ENCODE results near the gene XYLT1. TPM values are rescaled to one million over a fixed set of nuclear protein-coding genes. Genes with fewer than 3 reads are reported as not detected.

XYLT1 gene
- total and polyA plus RNA-seq, 3 experiments from 2014 or later = 1.4 to 9.1 (median 6.8) TPM

- H3K27ac ChIP-seq (ENCODE audit: low read depth, low read length) = no peak overlapping the region
- no peaks in the 10 kb centered on the region for H3K9me3 ChIP-seq (ENCODE audit: low read length)
- POLR2A ChIA-PET = no interaction called here
- Mint-ChIP-seq H3K9me3 (no peaks in the 10 kb centered on the region), H3K36me3 (peaks cover 5 to 11% (median 5%) of the 10 kb centered on the region in 3 donors), H3K27ac (no peak overlapping the region), H3K4me1 (peaks cover 20 to 45% (median 35%) of the 10 kb centered on the region in 3 donors), H3K4me3 (no peak overlapping the region), H3K27me3 (no peaks in the 10 kb centered on the region)
- no peaks in the 10 kb centered on the region for H3K36me3 ChIP-seq (ENCODE audit: insufficient read depth, low read length)
- H3K4me3 ChIP-seq (ENCODE audit: low read length) = no peak overlapping the region
- no peaks in the 10 kb centered on the region for H3K27me3 ChIP-seq (ENCODE audit: insufficient read depth, low read length, poor library complexity, severe bottlenecking)
- CTCF ChIA-PET = no interaction called here
- no peaks in the 10 kb centered on the region for H3K4me1 ChIP-seq (ENCODE audit: insufficient read depth, low read length)
- DNase-seq = no peak
Measured at GRCh38 chr16:17244872-17245551, 225.7 kb downstream of the XYLT1 start.

- Histone ChIP-seq H3K9me3 (ENCODE audit: low read length) (no peaks in the 10 kb centered on the region), H3K27ac (ENCODE audit: low read depth, low read length) (no peak overlapping the region), H3K36me3 (ENCODE audit: insufficient read depth, low read length) (no peaks in the 10 kb centered on the region), H3K4me1 (ENCODE audit: insufficient read depth, low read length) (peaks cover 13% of the 10 kb centered on the region), H3K27me3 (ENCODE audit: insufficient read depth, low read length, poor library complexity, severe bottlenecking) (no peaks in the 10 kb centered on the region), H3K4me3 (ENCODE audit: low read length) (no peak overlapping the region)
- ChIA-PET CTCF (no interaction called here), POLR2A (interaction anchor here (0.7 kb wide), 1 partner anchor 12 kb away, joined by 3 read pairs; no protein-coding TSS in a partner anchor)
- no peak overlapping the region for H3K27ac Mint-ChIP-seq
- H3K36me3 Mint-ChIP-seq = peaks cover 5 to 9% (median 6%) of the 10 kb centered on the region in 3 donors
- DNase-seq = no peak
- H3K9me3 Mint-ChIP-seq = peaks cover 0 to 2% (median 0%) of the 10 kb centered on the region in 5 donors
- no peak overlapping the region for H3K4me3 Mint-ChIP-seq
- H3K27me3 Mint-ChIP-seq = peaks cover 0 to 1% of the 10 kb centered on the region in 2 donors
- H3K4me1 Mint-ChIP-seq = peaks cover 33 to 55% (median 50%) of the 10 kb centered on the region in 3 donors
Measured at GRCh38 chr16:17241264-17241835, 229.4 kb downstream of the XYLT1 start.

- Histone ChIP-seq H3K27ac (ENCODE audit: low read depth, low read length) (no peak overlapping the region), H3K36me3 (ENCODE audit: insufficient read depth, low read length) (no peaks in the 10 kb centered on the region), H3K4me3 (ENCODE audit: low read length) (no peak overlapping the region), H3K27me3 (ENCODE audit: insufficient read depth, low read length, poor library complexity, severe bottlenecking) (no peaks in the 10 kb centered on the region), H3K9me3 (ENCODE audit: low read length) (no peaks in the 10 kb centered on the region), H3K4me1 (ENCODE audit: insufficient read depth, low read length) (peaks cover 13% of the 10 kb centered on the region)
- Mint-ChIP-seq H3K4me3 (peak overlapping the region in 1 of 7 donors; percentile 3), H3K27me3 (peaks cover 0 to 1% of the 10 kb centered on the region in 2 donors), H3K36me3 (peaks cover 5 to 8% (median 8%) of the 10 kb centered on the region in 3 donors), H3K4me1 (peaks cover 30 to 36% (median 31%) of the 10 kb centered on the region in 3 donors), H3K27ac (peak overlapping the region in 4 of 8 donors; percentile 0 to 62 (median 11)), H3K9me3 (peaks cover 0 to 2% (median 0%) of the 10 kb centered on the region in 5 donors)
- DNase-seq = no peak
- POLR2A ChIA-PET = no interaction called here
- CTCF ChIA-PET = no interaction called here
Measured at GRCh38 chr16:17238285-17239028, 232.3 kb downstream of the XYLT1 start.

- peaks cover 0 to 2% (median 0%) of the 10 kb centered on the region in 5 donors for H3K9me3 Mint-ChIP-seq
- peak overlapping the region in 1 of 8 donors; percentile 88 for H3K27ac Mint-ChIP-seq
- no peaks in the 10 kb centered on the region for H3K9me3 ChIP-seq (ENCODE audit: low read length)
- ChIA-PET CTCF (no interaction called here), POLR2A (no interaction called here)
- peaks cover 27 to 33% (median 28%) of the 10 kb centered on the region in 3 donors for H3K4me1 Mint-ChIP-seq
- DNase-seq = no peak
- H3K27me3 Mint-ChIP-seq = peaks cover 0 to 2% of the 10 kb centered on the region in 2 donors
- no peak overlapping the region for H3K27ac ChIP-seq (ENCODE audit: low read depth, low read length)
- no peaks in the 10 kb centered on the region for H3K27me3 ChIP-seq (ENCODE audit: insufficient read depth, low read length, poor library complexity, severe bottlenecking)
- H3K36me3 Mint-ChIP-seq = peaks cover 6 to 8% (median 7%) of the 10 kb centered on the region in 3 donors
- no peaks in the 10 kb centered on the region for H3K36me3 ChIP-seq (ENCODE audit: insufficient read depth, low read length)
- peaks cover 13% of the 10 kb centered on the region for H3K4me1 ChIP-seq (ENCODE audit: insufficient read depth, low read length)
- H3K4me3 Mint-ChIP-seq = peak overlapping the region in 1 of 7 donors; percentile 19
- H3K4me3 ChIP-seq (ENCODE audit: low read length) = no peak overlapping the region
Measured at GRCh38 chr16:17237350-17237944, 233.3 kb downstream of the XYLT1 start.

GRCh38 chr16:17235147-17235815, 235.5 kb downstream of the XYLT1 start:
- DNase-seq = no peak

GRCh38 chr16:17233318-17234002, 237.3 kb downstream of the XYLT1 start:
- no peak overlapping the region for H3K27ac Mint-ChIP-seq
- H3K36me3 Mint-ChIP-seq = peaks cover 5 to 7% (median 7%) of the 10 kb centered on the region in 3 donors
- Histone ChIP-seq H3K4me3 (ENCODE audit: low read length) (no peak overlapping the region), H3K4me1 (ENCODE audit: insufficient read depth, low read length) (peaks cover 13% of the 10 kb centered on the region), H3K27ac (ENCODE audit: low read depth, low read length) (no peak overlapping the region), H3K9me3 (ENCODE audit: low read length) (no peaks in the 10 kb centered on the region), H3K36me3 (ENCODE audit: insufficient read depth, low read length) (no peaks in the 10 kb centered on the region), H3K27me3 (ENCODE audit: insufficient read depth, low read length, poor library complexity, severe bottlenecking) (no peaks in the 10 kb centered on the region)
- H3K4me1 Mint-ChIP-seq = peaks cover 11 to 13% (median 13%) of the 10 kb centered on the region in 3 donors
- ChIA-PET POLR2A (no interaction called here), CTCF (no interaction called here)
- H3K9me3 Mint-ChIP-seq = peaks cover 0 to 2% (median 0%) of the 10 kb centered on the region in 5 donors
- no peak overlapping the region for H3K4me3 Mint-ChIP-seq
- H3K27me3 Mint-ChIP-seq = peaks cover 0 to 1% of the 10 kb centered on the region in 2 donors
- no peak for DNase-seq

More at GRCh38 chr16:17235147-17235815, 235.5 kb downstream of the XYLT1 start:
- H3K36me3 Mint-ChIP-seq = peaks cover 5 to 7% (median 7%) of the 10 kb centered on the region in 3 donors
- no peak overlapping the region for H3K4me3 ChIP-seq (ENCODE audit: low read length)
- CTCF ChIA-PET = no interaction called here
- no peak overlapping the region for H3K27ac ChIP-seq (ENCODE audit: low read depth, low read length)
- no peak overlapping the region for H3K4me3 Mint-ChIP-seq
- H3K9me3 Mint-ChIP-seq = peaks cover 0 to 2% (median 0%) of the 10 kb centered on the region in 5 donors
- H3K36me3 ChIP-seq (ENCODE audit: insufficient read depth, low read length) = no peaks in the 10 kb centered on the region
- no peak overlapping the region for H3K27ac Mint-ChIP-seq
- POLR2A ChIA-PET = no interaction called here
- peaks cover 0 to 3% of the 10 kb centered on the region in 2 donors for H3K27me3 Mint-ChIP-seq
- no peaks in the 10 kb centered on the region for H3K27me3 ChIP-seq (ENCODE audit: insufficient read depth, low read length, poor library complexity, severe bottlenecking)
- peaks cover 25 to 32% (median 27%) of the 10 kb centered on the region in 3 donors for H3K4me1 Mint-ChIP-seq
- H3K9me3 ChIP-seq (ENCODE audit: low read length) = no peaks in the 10 kb centered on the region
- peaks cover 13% of the 10 kb centered on the region for H3K4me1 ChIP-seq (ENCODE audit: insufficient read depth, low read length)

GRCh38 chr16:17232487-17232886, 238.3 kb downstream of the XYLT1 start:
- peaks cover 0 to 2% (median 0%) of the 10 kb centered on the region in 5 donors for H3K9me3 Mint-ChIP-seq
- H3K4me1 Mint-ChIP-seq = peaks cover 6 to 11% (median 9%) of the 10 kb centered on the region in 3 donors
- H3K4me3 Mint-ChIP-seq = no peak overlapping the region
- Histone ChIP-seq H3K9me3 (ENCODE audit: low read length) (no peaks in the 10 kb centered on the region), H3K4me1 (ENCODE audit: insufficient read depth, low read length) (peaks cover 4% of the 10 kb centered on the region), H3K4me3 (ENCODE audit: low read length) (no peak overlapping the region), H3K27ac (ENCODE audit: low read depth, low read length) (no peak overlapping the region), H3K27me3 (ENCODE audit: insufficient read depth, low read length, poor library complexity, severe bottlenecking) (no peaks in the 10 kb centered on the region), H3K36me3 (ENCODE audit: insufficient read depth, low read length) (no peaks in the 10 kb centered on the region)
- ChIA-PET CTCF (no interaction called here), POLR2A (no interaction called here)
- peaks cover 5 to 14% (median 8%) of the 10 kb centered on the region in 3 donors for H3K36me3 Mint-ChIP-seq
- no peak for DNase-seq
- H3K27me3 Mint-ChIP-seq = peaks cover 0 to 1% of the 10 kb centered on the region in 2 donors
- no peak overlapping the region for H3K27ac Mint-ChIP-seq

All from CD8-positive, alpha-beta memory T cell (primary cell).